HG03469 (cell line): ENCODE measurements around the gene PAX5.

Experiments
- ATAC-seq: cut with Tn5 transposase; IDR thresholded peaks from one replicate; pipeline ENCODE4 v1.9.1; 2021; ENCODE audit warnings: mild to moderate bottlenecking, moderate library complexity, moderate number of reproducible peaks; ENCODE audit not compliant: unreplicated experiment

Gene PAX5

GRCh38 chr9:36865731-36866635 is 168.1 kb downstream of the PAX5 start:
- no peak for ATAC-seq

- ATAC-seq: no peak
Measured at GRCh38 chr9:36864491-36865410, 169.3 kb downstream of the PAX5 start.

GRCh38 chr9:36862206-36863145 is 171.6 kb downstream of the PAX5 start:
- ATAC-seq: no peak

- ATAC-seq: no peak
Measured at GRCh38 chr9:36861528-36862205, 172.4 kb downstream of the PAX5 start.

- no peak for ATAC-seq
Measured at GRCh38 chr9:36858805-36859375, 175.2 kb downstream of the PAX5 start.

GRCh38 chr9:36855448-36856315 is 178.4 kb downstream of the PAX5 start:
- ATAC-seq: no peak

- no peak for ATAC-seq
Measured at GRCh38 chr9:36854751-36855150, 179.3 kb downstream of the PAX5 start.

GRCh38 chr9:36854034-36854433 is 180.0 kb downstream of the PAX5 start:
- no peak for ATAC-seq

GRCh38 chr9:36853233-36853632 is 180.8 kb downstream of the PAX5 start:
- no peak for ATAC-seq

GRCh38 chr9:36849943-36850342 is 184.1 kb downstream of the PAX5 start:
- no peak for ATAC-seq

GRCh38 chr9:36848946-36849345 is 185.1 kb downstream of the PAX5 start:
- ATAC-seq: no peak

GRCh38 chr9:36847781-36848673 is 186.0 kb downstream of the PAX5 start:
- ATAC-seq: no peak

- ATAC-seq: no peak
Measured at GRCh38 chr9:36846621-36847020, 187.4 kb downstream of the PAX5 start.

- no peak for ATAC-seq
Measured at GRCh38 chr9:36845844-36846243, 188.2 kb downstream of the PAX5 start.

GRCh38 chr9:36844961-36845360 is 189.1 kb downstream of the PAX5 start:
- no peak for ATAC-seq

- ATAC-seq: no peak
Measured at GRCh38 chr9:36843964-36844363, 190.1 kb downstream of the PAX5 start.
